ENCODE data around the gene STAT1. TPM values are rescaled to one million over a fixed set of nuclear protein-coding genes. Genes with fewer than 3 reads are reported as not detected.

The STAT1 gene
- polyA plus RNA-seq, 4 donors: 56.6 to 153 (median 125) TPM

DNA sequence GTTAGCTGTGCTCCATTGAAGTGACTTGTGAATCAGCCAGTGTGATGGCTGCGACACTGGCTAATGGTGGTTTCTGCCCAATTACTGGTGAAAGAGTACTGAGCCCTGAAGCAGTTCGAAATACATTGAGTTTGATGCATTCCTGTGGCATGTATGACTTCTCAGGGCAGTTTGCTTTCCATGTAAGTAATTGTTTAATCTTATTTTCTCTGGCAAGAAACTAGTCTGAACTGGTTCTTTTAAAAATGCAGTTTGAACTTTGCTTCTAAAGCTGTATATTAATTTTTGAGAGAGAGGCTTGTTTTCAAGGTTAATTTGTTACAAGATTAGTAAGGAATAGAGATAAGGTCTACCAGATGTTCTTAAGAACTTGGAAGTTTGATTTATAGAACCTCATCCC is 86.7 kb downstream of the STAT1 start:
- DNase-seq (ENCODE audit: low read depth in 4 of 4, low spot score in 3 of 4): no peak

DNA sequence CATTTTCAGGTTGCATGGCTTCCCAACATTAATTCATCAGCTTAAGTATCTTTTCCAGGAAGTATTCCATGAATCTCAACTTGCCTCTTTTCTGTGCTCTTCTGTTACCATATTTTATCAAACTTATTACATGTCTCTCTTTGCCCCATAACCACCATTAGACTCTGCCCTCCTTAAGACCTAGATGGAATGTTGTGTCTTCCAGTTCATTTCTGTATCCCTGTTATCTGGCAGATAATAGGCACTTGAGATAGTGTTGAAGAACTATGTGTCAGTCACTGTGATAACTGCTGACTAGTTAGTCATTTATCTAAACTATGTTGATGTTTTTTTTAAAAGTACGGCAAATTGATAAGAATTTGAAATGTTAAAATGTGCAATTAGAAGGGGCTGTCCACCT is 91.6 kb downstream of the STAT1 start:
- no peak for DNase-seq (ENCODE audit: low read depth in 4 of 4, low spot score in 3 of 4)

DNA sequence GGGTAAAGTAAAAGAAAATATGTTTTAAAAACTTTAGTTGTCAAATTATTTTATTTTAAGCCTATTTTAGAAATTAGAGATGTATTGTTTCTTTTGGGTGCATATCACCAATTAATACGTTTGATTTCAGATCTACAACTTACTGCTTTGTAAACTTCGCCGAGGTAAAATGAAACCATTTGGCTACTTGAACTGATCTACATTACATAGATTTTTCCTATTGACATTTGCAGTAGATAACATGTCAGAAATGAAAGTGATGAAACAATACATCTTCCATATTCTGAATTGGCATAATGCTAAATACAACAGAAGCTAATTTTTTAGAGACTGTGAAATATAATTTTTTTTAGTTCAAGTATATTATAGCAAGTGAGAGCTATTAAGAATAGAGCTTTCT is 93.9 kb downstream of the STAT1 start:
- DNase-seq (ENCODE audit: low read depth in 4 of 4, low spot score in 3 of 4): no peak

Other genes starting within 250 kb of the STAT1 start
- 100 to 1,000 TPM in 3 of 4 donors, 10 to 100 TPM in 1; 82.9 to 313 (median 257) TPM for gene GLS, start 133.3 kb downstream of the STAT1 start, polyA plus RNA-seq (ENCODE audit: insufficient read length in 4 of 4)
- gene STAT4, start 136.8 kb upstream of the STAT1 start, polyA plus RNA-seq (ENCODE audit: insufficient read length in 4 of 4): 10 to 100 TPM in 1 of 4 donors, 1 to 10 TPM in 3; 9.0 to 10.9 (median 9.5) TPM
- 100 to 1,000 TPM in 2 of 4 donors, 10 to 100 TPM in 2; 65.5 to 137 (median 105) TPM for gene MYO1B, start 231.2 kb upstream of the STAT1 start, polyA plus RNA-seq (ENCODE audit: insufficient read length in 4 of 4)

Data from left renal pelvis (tissue), 4 donors.